HL-60/S4 treated with retinoic acid at 250 ng/mL for 4 days and 3 days (cell line): ENCODE results near the gene TBL3.
"Not testable (repeated sequence)": the region's sequence is repeated elsewhere in the genome, so short reads cannot be mapped to it uniquely, and the experiment has no call there.

ENCODE experiments used
- in situ Hi-C: fragments of 300-500 bp; cut with MboI; formaldehyde crosslinking; loops from 2 replicates; pipeline ENCODE4 v1.7.0; 2022; ENCODE audit warnings: low sequenced_read_pairs

TBL3 gene

GRCh38 chr16:1971796-1972489, at the start of gene TBL3:
TSS of gene TBL3 (plus strand) at chr16:1972053. CDS start at chr16:1972165, 112 bp downstream.
- in situ Hi-C loops, result no loop called here

GRCh38 chr16:1922357-1922756, 49.5 kb upstream of the TBL3 start:
- in situ Hi-C loops, result no loop called here

GRCh38 chr16:1923299-1924034, 48.4 kb upstream of the TBL3 start:
- in situ Hi-C loops, result no loop called here

- in situ Hi-C loops, result no loop called here
Observed at GRCh38 chr16:1924095-1924494, 47.8 kb upstream of the TBL3 start.

- in situ Hi-C loops, result no loop called here
Observed at GRCh38 chr16:1926271-1926670, 45.6 kb upstream of the TBL3 start.

- in situ Hi-C loops, result no loop called here
Observed at GRCh38 chr16:1929105-1929504, 42.7 kb upstream of the TBL3 start.

GRCh38 chr16:1929578-1930337, 42.1 kb upstream of the TBL3 start:
- in situ Hi-C loops, result no loop called here

GRCh38 chr16:1930338-1930720, 41.5 kb upstream of the TBL3 start:
- in situ Hi-C loops, result no loop called here

GRCh38 chr16:1932050-1933028, 39.5 kb upstream of the TBL3 start:
- in situ Hi-C loops, result no loop called here

GRCh38 chr16:1933097-1933661, 38.7 kb upstream of the TBL3 start:
- in situ Hi-C loops, result no loop called here

- in situ Hi-C loops, result no loop called here
Observed at GRCh38 chr16:1936945-1937479, 34.8 kb upstream of the TBL3 start.

GRCh38 chr16:1938316-1938715, 33.5 kb upstream of the TBL3 start:
- in situ Hi-C loops, result no loop called here

- in situ Hi-C loops, result no loop called here
Observed at GRCh38 chr16:1938910-1939309, 32.9 kb upstream of the TBL3 start.

GRCh38 chr16:1939833-1940232, 32.0 kb upstream of the TBL3 start:
- in situ Hi-C loops, result not testable (repeated sequence)

GRCh38 chr16:1940273-1941161, 31.3 kb upstream of the TBL3 start:
- in situ Hi-C loops, result no loop called here

GRCh38 chr16:1941162-1942046, 30.4 kb upstream of the TBL3 start:
- in situ Hi-C loops, result no loop called here

- in situ Hi-C loops, result no loop called here
Observed at GRCh38 chr16:1942047-1942809, 29.6 kb upstream of the TBL3 start.
